ENCODE data around the gene FPGS.

DNA sequence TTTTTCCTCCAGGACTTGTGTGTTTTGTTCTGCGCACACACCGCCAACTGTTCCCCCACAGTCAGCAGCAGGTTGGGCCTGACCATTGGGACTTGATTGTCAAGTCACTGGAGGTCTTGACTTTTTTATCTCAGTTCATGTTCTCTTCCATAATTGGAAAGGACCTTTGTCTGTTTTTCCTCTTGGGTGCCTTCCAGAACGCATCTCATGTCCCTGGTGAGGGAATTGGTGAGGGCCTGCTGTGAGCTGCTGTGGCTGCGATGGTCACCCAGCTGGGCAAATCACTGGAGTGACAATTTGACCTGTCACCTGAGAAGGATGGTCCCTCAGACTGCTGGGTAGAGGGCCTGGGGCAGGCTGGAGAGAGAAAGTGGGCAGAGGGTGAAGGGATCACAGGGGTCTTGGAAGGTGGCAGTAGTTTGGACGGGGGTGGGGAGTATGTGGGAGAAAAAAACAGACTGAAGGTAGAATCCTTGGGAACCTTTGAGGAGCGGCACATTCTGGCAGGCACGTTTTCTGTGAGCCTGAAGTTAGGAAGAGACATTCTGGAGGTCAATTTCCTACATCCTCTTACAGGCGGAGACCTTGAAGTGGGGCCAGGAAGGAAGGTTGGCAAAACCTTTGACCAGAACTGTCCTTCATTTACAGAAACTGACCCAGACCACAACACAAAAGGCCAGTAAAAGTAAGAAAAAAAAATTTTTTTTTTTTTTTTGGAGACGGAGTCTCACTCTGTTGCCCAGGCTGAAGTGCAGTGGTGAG is 12.4 kb upstream of the FPGS start:
- TF ChIP-seq, protein P1, sequence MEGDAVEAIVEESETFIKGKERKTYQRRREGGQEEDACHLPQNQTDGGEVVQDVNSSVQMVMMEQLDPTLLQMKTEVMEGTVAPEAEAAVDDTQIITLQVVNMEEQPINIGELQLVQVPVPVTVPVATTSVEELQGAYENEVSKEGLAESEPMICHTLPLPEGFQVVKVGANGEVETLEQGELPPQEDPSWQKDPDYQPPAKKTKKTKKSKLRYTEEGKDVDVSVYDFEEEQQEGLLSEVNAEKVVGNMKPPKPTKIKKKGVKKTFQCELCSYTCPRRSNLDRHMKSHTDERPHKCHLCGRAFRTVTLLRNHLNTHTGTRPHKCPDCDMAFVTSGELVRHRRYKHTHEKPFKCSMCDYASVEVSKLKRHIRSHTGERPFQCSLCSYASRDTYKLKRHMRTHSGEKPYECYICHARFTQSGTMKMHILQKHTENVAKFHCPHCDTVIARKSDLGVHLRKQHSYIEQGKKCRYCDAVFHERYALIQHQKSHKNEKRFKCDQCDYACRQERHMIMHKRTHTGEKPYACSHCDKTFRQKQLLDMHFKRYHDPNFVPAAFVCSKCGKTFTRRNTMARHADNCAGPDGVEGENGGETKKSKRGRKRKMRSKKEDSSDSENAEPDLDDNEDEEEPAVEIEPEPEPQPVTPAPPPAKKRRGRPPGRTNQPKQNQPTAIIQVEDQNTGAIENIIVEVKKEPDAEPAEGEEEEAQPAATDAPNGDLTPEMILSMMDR (IDR thresholded peaks at IDR 0.05; ENCODE audit: borderline replicate concordance, extremely low read depth, low read length, poor library complexity, severe bottlenecking) = no peak
- no peak for TF ChIP-seq EZH2 (IDR thresholded peaks at IDR 0.05; ENCODE audit: borderline replicate concordance, low read depth, low read length, severe bottlenecking)

All from DND-41 (cell line).